ENCODE measurements around the gene DIP2A. TPM values are rescaled to one million over a fixed set of nuclear protein-coding genes. Genes with fewer than 3 reads are reported as not detected.
"Not testable (repeated sequence)": the region's sequence is repeated elsewhere in the genome, so short reads cannot be mapped to it uniquely, and the experiment has no call there.

The DIP2A gene
- polyA plus RNA-seq, 3 donors, result 4.6 to 55.4 (median 6.1) TPM

DNA sequence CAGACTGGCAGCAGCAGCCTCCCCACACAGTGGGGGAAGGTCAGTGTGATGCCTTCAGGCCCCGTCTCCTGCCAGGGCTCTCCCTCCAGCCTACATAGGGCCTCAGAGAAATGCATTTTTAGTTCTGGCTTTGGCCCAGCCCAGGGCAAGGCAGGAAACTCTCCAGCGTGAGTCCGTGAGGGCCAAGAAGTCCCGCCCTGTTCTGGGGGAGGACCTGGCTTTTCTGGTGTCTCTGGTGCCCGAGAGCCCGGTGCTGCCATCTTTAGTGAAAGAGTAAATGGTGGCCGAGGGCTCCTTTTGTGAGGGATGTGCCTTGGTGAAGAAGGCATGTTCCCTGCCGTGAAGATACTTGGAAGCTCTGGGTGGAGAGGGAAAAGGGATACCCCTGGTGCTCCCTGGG, 14.8 kb upstream of the DIP2A start:
- H3K27ac ChIP-seq (ENCODE audit: low read depth in 1 of 2, low read length in 2 of 2), result peak overlapping the region in 1 of 2 donors; percentile 7
- intact Hi-C loops (cut with micrococcal nuclease), result no loop called here
- H3K4me3 ChIP-seq (replicated peaks in 1 of 3; ENCODE audit: low read depth in 2 of 3, low read length in 3 of 3), result no peak overlapping the region
- H3K4me1 ChIP-seq (ENCODE audit: control insufficient read depth in 1 of 2, insufficient read depth in 2 of 2, low read length in 2 of 2), result no peaks in the 10 kb centered on the region
- H3K27me3 ChIP-seq (ENCODE audit: control insufficient read depth in 2 of 2, insufficient read depth in 2 of 2, low read length in 2 of 2), result no peaks in the 10 kb centered on the region
- no peak for DNase-seq
- H3K4me1 Mint-ChIP-seq, result no peaks in the 10 kb centered on the region
- no peak overlapping the region for H2AFZ ChIP-seq (ENCODE audit: insufficient read depth, low read depth, low read length, poor library complexity, severe bottlenecking)
- TF ChIP-seq, protein P1, sequence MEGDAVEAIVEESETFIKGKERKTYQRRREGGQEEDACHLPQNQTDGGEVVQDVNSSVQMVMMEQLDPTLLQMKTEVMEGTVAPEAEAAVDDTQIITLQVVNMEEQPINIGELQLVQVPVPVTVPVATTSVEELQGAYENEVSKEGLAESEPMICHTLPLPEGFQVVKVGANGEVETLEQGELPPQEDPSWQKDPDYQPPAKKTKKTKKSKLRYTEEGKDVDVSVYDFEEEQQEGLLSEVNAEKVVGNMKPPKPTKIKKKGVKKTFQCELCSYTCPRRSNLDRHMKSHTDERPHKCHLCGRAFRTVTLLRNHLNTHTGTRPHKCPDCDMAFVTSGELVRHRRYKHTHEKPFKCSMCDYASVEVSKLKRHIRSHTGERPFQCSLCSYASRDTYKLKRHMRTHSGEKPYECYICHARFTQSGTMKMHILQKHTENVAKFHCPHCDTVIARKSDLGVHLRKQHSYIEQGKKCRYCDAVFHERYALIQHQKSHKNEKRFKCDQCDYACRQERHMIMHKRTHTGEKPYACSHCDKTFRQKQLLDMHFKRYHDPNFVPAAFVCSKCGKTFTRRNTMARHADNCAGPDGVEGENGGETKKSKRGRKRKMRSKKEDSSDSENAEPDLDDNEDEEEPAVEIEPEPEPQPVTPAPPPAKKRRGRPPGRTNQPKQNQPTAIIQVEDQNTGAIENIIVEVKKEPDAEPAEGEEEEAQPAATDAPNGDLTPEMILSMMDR (IDR thresholded peaks at IDR 0.05), result no peak
- H3K27ac Mint-ChIP-seq, result peak overlapping the region in 1 of 7 donors; percentile 64
- 93% methylated on average over 5 of the region's 8 CpGs for WGBS (ENCODE audit: insufficient coverage)
- H3K4me2 ChIP-seq (replicated peaks; ENCODE audit: extremely low read depth, low read length, poor library complexity, severe bottlenecking), result no peak overlapping the region
- H3K9me3 ChIP-seq (replicated peaks in 1 of 2; ENCODE audit: control insufficient read depth in 1 of 2, insufficient read depth in 1 of 2, low read length in 2 of 2), result peaks cover 12 to 14% of the 10 kb centered on the region in 2 donors
- H3K36me3 ChIP-seq (replicated peaks in 1 of 2; ENCODE audit: control insufficient read depth in 1 of 2, insufficient read depth in 2 of 2, low read length in 2 of 2), result peaks cover 56 to 97% of the 10 kb centered on the region in 2 donors
- H3K79me2 ChIP-seq (ENCODE audit: insufficient read depth, low read length), result no peaks in the 10 kb centered on the region
- no peak overlapping the region for H3K9ac ChIP-seq (ENCODE audit: insufficient read depth, low read length, poor library complexity, severe bottlenecking)
- H3K9me3 Mint-ChIP-seq, result peaks cover 6 to 12% (median 9%) of the 10 kb centered on the region in 7 donors
- H3K27me3 Mint-ChIP-seq (ENCODE audit: low read depth in 3 of 3), result no peaks in the 10 kb centered on the region
- H3K36me3 Mint-ChIP-seq, result peaks cover 56 to 86% of the 10 kb centered on the region in 2 donors
- no peak overlapping the region for H3K4me3 Mint-ChIP-seq
- no peaks in the 10 kb centered on the region for H4K20me1 ChIP-seq (ENCODE audit: insufficient read depth, low read length)

DNA sequence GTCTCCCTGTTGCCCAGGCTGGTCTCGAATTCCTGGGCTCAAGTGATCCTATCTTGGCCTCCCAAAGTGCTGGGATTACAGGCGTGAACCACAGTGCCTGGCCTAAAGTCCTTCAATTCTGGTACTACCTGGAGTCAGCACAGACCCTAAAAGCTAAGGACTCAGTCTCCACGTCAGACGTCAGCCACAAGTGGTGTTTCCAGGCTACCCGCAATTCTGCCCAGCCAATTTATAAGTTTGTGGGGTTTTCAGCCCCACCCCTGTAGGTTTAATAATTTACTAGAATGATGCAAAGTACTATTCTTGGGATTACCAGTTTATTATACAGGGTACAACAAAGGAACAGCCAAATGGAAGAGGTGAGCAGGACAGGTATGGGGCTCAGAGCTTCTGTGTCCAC, 10.6 kb upstream of the DIP2A start:
- H3K4me1 Mint-ChIP-seq, result no peaks in the 10 kb centered on the region
- intact Hi-C loops (cut with micrococcal nuclease), result no loop called here
- peaks cover 30% of the 10 kb centered on the region for H3K79me2 ChIP-seq (ENCODE audit: insufficient read depth, low read length)
- H3K36me3 Mint-ChIP-seq, result peaks cover 29 to 71% of the 10 kb centered on the region in 2 donors
- peaks cover 6% of the 10 kb centered on the region for H4K20me1 ChIP-seq (ENCODE audit: insufficient read depth, low read length)
- H3K9ac ChIP-seq (ENCODE audit: insufficient read depth, low read length, poor library complexity, severe bottlenecking), result no peak overlapping the region
- H3K4me1 ChIP-seq (ENCODE audit: control insufficient read depth in 1 of 2, insufficient read depth in 2 of 2, low read length in 2 of 2), result no peaks in the 10 kb centered on the region
- no peak overlapping the region for H2AFZ ChIP-seq (ENCODE audit: insufficient read depth, low read depth, low read length, poor library complexity, severe bottlenecking)
- DNase-seq, result no peak
- no peak overlapping the region for H3K4me3 Mint-ChIP-seq
- H3K9me3 Mint-ChIP-seq, result peaks cover 24 to 34% (median 30%) of the 10 kb centered on the region in 7 donors
- H3K27ac ChIP-seq (ENCODE audit: low read depth in 1 of 2, low read length in 2 of 2), result no peak overlapping the region
- peaks cover 17 to 68% of the 10 kb centered on the region in 2 donors for H3K36me3 ChIP-seq (replicated peaks in 1 of 2; ENCODE audit: control insufficient read depth in 1 of 2, insufficient read depth in 2 of 2, low read length in 2 of 2)
- peaks cover 28 to 30% of the 10 kb centered on the region in 2 donors for H3K9me3 ChIP-seq (replicated peaks in 1 of 2; ENCODE audit: control insufficient read depth in 1 of 2, insufficient read depth in 1 of 2, low read length in 2 of 2)
- no peaks in the 10 kb centered on the region for H3K27me3 Mint-ChIP-seq (ENCODE audit: low read depth in 3 of 3)
- H3K27ac Mint-ChIP-seq, result no peak overlapping the region
- no peak overlapping the region for H3K4me2 ChIP-seq (replicated peaks; ENCODE audit: extremely low read depth, low read length, poor library complexity, severe bottlenecking)
- no peak overlapping the region for H3K4me3 ChIP-seq (replicated peaks in 1 of 3; ENCODE audit: low read depth in 2 of 3, low read length in 3 of 3)
- 92% methylated on average over 2 of the region's 5 CpGs for WGBS (ENCODE audit: insufficient coverage)
- TF ChIP-seq, protein P1 (IDR thresholded peaks at IDR 0.05), result no peak
- H3K27me3 ChIP-seq (ENCODE audit: control insufficient read depth in 2 of 2, insufficient read depth in 2 of 2, low read length in 2 of 2), result no peaks in the 10 kb centered on the region

DNA sequence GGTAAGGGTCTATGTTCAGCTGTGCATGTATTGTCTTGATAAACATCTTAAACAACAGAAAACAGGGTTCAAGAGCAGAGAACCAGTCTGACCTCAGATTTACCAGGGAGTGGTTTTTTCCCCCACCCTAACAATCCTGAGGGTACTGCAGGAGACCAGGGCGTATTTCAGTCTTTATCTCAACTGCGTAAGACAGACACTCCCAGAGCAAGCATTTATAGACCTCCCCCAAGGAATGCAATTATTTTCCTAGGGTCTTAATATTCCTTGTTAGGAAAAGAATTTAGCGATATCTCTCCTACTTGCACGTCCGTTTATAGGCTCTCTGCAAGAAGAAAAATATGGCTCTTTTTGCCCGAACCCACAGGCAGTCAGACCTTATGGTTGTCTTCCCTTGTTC, 9.8 kb upstream of the DIP2A start:
- H3K27ac Mint-ChIP-seq, result peak overlapping the region in 1 of 7 donors; percentile 30
- WGBS (ENCODE audit: insufficient coverage), result 100% methylated on average over 1 of the region's 6 CpGs
- not testable (repeated sequence) for DNase-seq

More for the DNA sequence above, 9.8 kb upstream of the DIP2A start:
- H3K27me3 ChIP-seq (ENCODE audit: control insufficient read depth in 2 of 2, insufficient read depth in 2 of 2, low read length in 2 of 2); H3K4me2 ChIP-seq (replicated peaks; ENCODE audit: extremely low read depth, low read length, poor library complexity, severe bottlenecking); H3K27ac ChIP-seq (ENCODE audit: low read depth in 1 of 2, low read length in 2 of 2); H3K4me1 ChIP-seq (ENCODE audit: control insufficient read depth in 1 of 2, insufficient read depth in 2 of 2, low read length in 2 of 2); H4K20me1 ChIP-seq (ENCODE audit: insufficient read depth, low read length); intact Hi-C loops (cut with micrococcal nuclease); H3K4me1 Mint-ChIP-seq; H3K4me3 Mint-ChIP-seq; H3K27me3 Mint-ChIP-seq (ENCODE audit: low read depth in 3 of 3); H2AFZ ChIP-seq (ENCODE audit: insufficient read depth, low read depth, low read length, poor library complexity, severe bottlenecking); H3K4me3 ChIP-seq (replicated peaks in 1 of 3; ENCODE audit: low read depth in 2 of 3, low read length in 3 of 3); H3K9ac ChIP-seq (ENCODE audit: insufficient read depth, low read length, poor library complexity, severe bottlenecking): not testable (repeated sequence)
- peaks cover 10 to 61% of the 10 kb centered on the region in 2 donors for H3K36me3 ChIP-seq (replicated peaks in 1 of 2; ENCODE audit: control insufficient read depth in 1 of 2, insufficient read depth in 2 of 2, low read length in 2 of 2)
- Mint-ChIP-seq H3K9me3 (peaks cover 24 to 34% (median 30%) of the 10 kb centered on the region in 7 donors), H3K36me3 (peaks cover 25 to 68% of the 10 kb centered on the region in 2 donors)
- peaks cover 28 to 30% of the 10 kb centered on the region in 2 donors for H3K9me3 ChIP-seq (replicated peaks in 1 of 2; ENCODE audit: control insufficient read depth in 1 of 2, insufficient read depth in 1 of 2, low read length in 2 of 2)
- peaks cover 37% of the 10 kb centered on the region for H3K79me2 ChIP-seq (ENCODE audit: insufficient read depth, low read length)
